ENCODE measurements around the gene VPS8.
"Not testable (repeated sequence)": the region's sequence is repeated elsewhere in the genome, so short reads cannot be mapped to it uniquely, and the experiment has no call there.

The VPS8 gene

GRCh38 chr3:184864000-184864399, 52.0 kb downstream of the VPS8 start:
- no peak for DNase-seq (ENCODE audit: low read depth in 2 of 2)

GRCh38 chr3:184868477-184868876, 56.5 kb downstream of the VPS8 start:
- no peak for DNase-seq (ENCODE audit: low read depth in 2 of 2)

GRCh38 chr3:184872200-184872599, 60.2 kb downstream of the VPS8 start:
- no peak for DNase-seq (ENCODE audit: low read depth in 2 of 2)

GRCh38 chr3:184873141-184873540, 61.2 kb downstream of the VPS8 start:
- no peak for DNase-seq (ENCODE audit: low read depth in 2 of 2)

GRCh38 chr3:184874709-184875644, 63.0 kb downstream of the VPS8 start:
- DNase-seq (ENCODE audit: low read depth in 2 of 2): no peak

GRCh38 chr3:184880276-184881019, 68.5 kb downstream of the VPS8 start:
- DNase-seq (ENCODE audit: low read depth in 2 of 2): no peak

- DNase-seq (ENCODE audit: low read depth in 2 of 2): no peak
Observed at GRCh38 chr3:184884359-184885017, 72.5 kb downstream of the VPS8 start.

- DNase-seq (ENCODE audit: low read depth in 2 of 2): no peak
Observed at GRCh38 chr3:184885112-184885511, 73.1 kb downstream of the VPS8 start.

GRCh38 chr3:184887574-184887973, 75.6 kb downstream of the VPS8 start:
- DNase-seq (ENCODE audit: low read depth in 2 of 2): no peak

- DNase-seq (ENCODE audit: low read depth in 2 of 2): no peak
Observed at GRCh38 chr3:184889312-184889904, 77.4 kb downstream of the VPS8 start.

- DNase-seq (ENCODE audit: low read depth in 2 of 2): no peak
Observed at GRCh38 chr3:184894051-184894450, 82.1 kb downstream of the VPS8 start.

GRCh38 chr3:184895350-184895749, 83.4 kb downstream of the VPS8 start:
- no peak for DNase-seq (ENCODE audit: low read depth in 2 of 2)

- no peak for DNase-seq (ENCODE audit: low read depth in 2 of 2)
Observed at GRCh38 chr3:184896336-184896735, 84.4 kb downstream of the VPS8 start.

- no peak for DNase-seq (ENCODE audit: low read depth in 2 of 2)
Observed at GRCh38 chr3:184899953-184900595, 88.1 kb downstream of the VPS8 start.

GRCh38 chr3:184907031-184907430, 95.1 kb downstream of the VPS8 start:
- DNase-seq (ENCODE audit: low read depth in 2 of 2): not testable (repeated sequence)

GRCh38 chr3:184907681-184908649, 96.0 kb downstream of the VPS8 start:
- no peak for DNase-seq (ENCODE audit: low read depth in 2 of 2)

- DNase-seq (ENCODE audit: low read depth in 2 of 2): no peak
Observed at GRCh38 chr3:184908859-184909258, 96.9 kb downstream of the VPS8 start.

GRCh38 chr3:184910664-184911063, 98.7 kb downstream of the VPS8 start:
- DNase-seq (ENCODE audit: low read depth in 2 of 2): no peak

- no peak for DNase-seq (ENCODE audit: low read depth in 2 of 2)
Observed at GRCh38 chr3:184911570-184911969, 99.6 kb downstream of the VPS8 start.

GRCh38 chr3:184912163-184912562, 100.2 kb downstream of the VPS8 start:
- DNase-seq (ENCODE audit: low read depth in 2 of 2): no peak
